Parathyroid adenoma (tissue), 2 donors: ENCODE data around the gene SERPINB10.

Source experiments
- H2AFZ ChIP-seq: fragments of 300-600 bp; sonication (generic); one replicate; pipeline ENCODE4 v1.7.0; 2017; ENCODE audit warnings: antibody characterized with exemption, mild to moderate bottlenecking
- H3K27ac ChIP-seq: fragments of 300-600 bp; sonication (generic); one replicate; pipeline ENCODE4 v1.7.0; 2017
- H3K27me3 ChIP-seq: fragments of 300-600 bp; sonication (generic); one replicate; pipeline ENCODE4 v1.7.0; 2017; ENCODE audit warnings: low read length; ENCODE audit not compliant: control insufficient read depth, insufficient read depth
- H3K36me3 ChIP-seq: fragments of 300-600 bp; sonication (generic); one replicate; pipeline ENCODE4 v1.7.0; 2017; ENCODE audit warnings: low read length; ENCODE audit not compliant: control insufficient read depth, insufficient read depth
- H3K4me1 ChIP-seq: fragments of 300-600 bp; sonication (generic); one replicate; pipeline ENCODE4 v1.7.0; 2017; ENCODE audit warnings: control low read depth
- H3K4me2 ChIP-seq: fragments of 300-600 bp; sonication (generic); one replicate; pipeline ENCODE4 v1.7.0; 2017; ENCODE audit warnings: low read length
- H3K4me3 ChIP-seq: fragments of 300-600 bp; sonication (generic); one replicate; pipeline ENCODE4 v1.7.0; 2017; ENCODE audit warnings: low read depth, low read length
- H3K79me2 ChIP-seq: fragments of 300-600 bp; sonication (generic); one replicate; pipeline ENCODE4 v1.7.0; 2017; ENCODE audit warnings: control low read depth
- H3K9ac ChIP-seq: fragments of 300-600 bp; sonication (generic); one replicate; pipeline ENCODE4 v1.7.0; 2017; ENCODE audit warnings: mild to moderate bottlenecking
- H3K9me3 ChIP-seq: fragments of 300-600 bp; sonication (generic); one replicate; pipeline ENCODE4 v1.7.0; 2017; ENCODE audit warnings: low read length; ENCODE audit not compliant: control insufficient read depth
- TF ChIP-seq, protein P1 (sequence below): fragments of 300-600 bp; sonication (generic); IDR thresholded peaks from one replicate; pipeline ENCODE4 v1.7.0; 2017; ENCODE audit warnings: antibody characterized with exemption, mild to moderate bottlenecking
- donor health status: primary hyperparathyroidism.

The SERPINB10 gene

DNA sequence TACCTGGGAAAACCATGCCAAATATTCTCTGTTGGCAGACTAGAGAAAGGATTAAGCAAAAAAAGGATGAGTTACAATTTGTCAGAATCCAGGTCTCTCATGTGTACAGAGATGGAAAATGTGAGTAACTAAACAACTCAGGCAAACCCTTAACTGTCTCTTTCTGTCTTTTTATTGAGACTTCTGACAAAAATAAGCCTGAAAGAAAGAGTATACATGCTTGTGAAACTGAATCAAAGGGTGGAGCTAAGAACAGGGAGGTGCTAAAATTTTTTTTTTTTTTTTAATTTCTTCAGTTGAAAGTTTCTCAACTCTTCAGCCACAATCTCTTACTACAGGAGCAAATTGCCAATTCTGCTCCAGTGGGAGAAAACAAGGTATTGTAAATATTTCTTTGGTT lies at the start of gene SERPINB10:
Gene SERPINB10, plus strand, starts transcription at position 295 of the 400 bp plus-strand sequence. CDS start 7,553 bp downstream, outside the sequence.
- no peak within 1 kb of the TSS for H3K4me3 ChIP-seq
- H3K27ac ChIP-seq, result no peak within 1 kb of the TSS
- no peaks in the 10 kb centered on the region for H3K4me1 ChIP-seq
- no peak within 1 kb of the TSS for H3K4me2 ChIP-seq
- no peaks in the 10 kb centered on the region for H3K27me3 ChIP-seq
- H3K79me2 ChIP-seq, result no peaks in the 10 kb centered on the region
- H2AFZ ChIP-seq, result peak within 1 kb of the TSS; percentile 20
- H3K9me3 ChIP-seq, result no peaks in the 10 kb centered on the region
- H3K36me3 ChIP-seq, result no peaks in the 10 kb centered on the region
- TF ChIP-seq, protein P1, sequence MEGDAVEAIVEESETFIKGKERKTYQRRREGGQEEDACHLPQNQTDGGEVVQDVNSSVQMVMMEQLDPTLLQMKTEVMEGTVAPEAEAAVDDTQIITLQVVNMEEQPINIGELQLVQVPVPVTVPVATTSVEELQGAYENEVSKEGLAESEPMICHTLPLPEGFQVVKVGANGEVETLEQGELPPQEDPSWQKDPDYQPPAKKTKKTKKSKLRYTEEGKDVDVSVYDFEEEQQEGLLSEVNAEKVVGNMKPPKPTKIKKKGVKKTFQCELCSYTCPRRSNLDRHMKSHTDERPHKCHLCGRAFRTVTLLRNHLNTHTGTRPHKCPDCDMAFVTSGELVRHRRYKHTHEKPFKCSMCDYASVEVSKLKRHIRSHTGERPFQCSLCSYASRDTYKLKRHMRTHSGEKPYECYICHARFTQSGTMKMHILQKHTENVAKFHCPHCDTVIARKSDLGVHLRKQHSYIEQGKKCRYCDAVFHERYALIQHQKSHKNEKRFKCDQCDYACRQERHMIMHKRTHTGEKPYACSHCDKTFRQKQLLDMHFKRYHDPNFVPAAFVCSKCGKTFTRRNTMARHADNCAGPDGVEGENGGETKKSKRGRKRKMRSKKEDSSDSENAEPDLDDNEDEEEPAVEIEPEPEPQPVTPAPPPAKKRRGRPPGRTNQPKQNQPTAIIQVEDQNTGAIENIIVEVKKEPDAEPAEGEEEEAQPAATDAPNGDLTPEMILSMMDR, result no peak
- no peak within 1 kb of the TSS for H3K9ac ChIP-seq

DNA sequence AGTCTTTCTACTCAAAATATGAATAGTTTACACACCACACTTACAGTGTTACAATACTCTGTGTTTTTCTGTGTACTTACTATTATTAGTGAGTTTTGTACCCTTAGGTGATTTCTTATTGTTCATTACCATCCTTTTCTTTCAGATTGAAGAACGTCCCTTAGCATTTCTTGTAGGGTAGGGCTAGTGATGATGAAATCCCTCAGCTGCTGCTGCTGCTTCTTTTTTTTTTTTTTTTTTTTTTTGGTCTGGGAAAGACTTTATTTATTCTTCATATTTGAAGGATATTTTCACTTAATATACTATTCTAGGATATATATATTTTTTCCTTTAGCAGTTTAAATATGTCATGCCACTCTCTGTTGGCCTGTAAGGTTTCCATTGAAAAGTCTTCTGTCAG lies 49.3 kb upstream of the SERPINB10 start:
- Histone ChIP-seq H3K4me2 (no peak overlapping the region), H3K79me2 (no peaks in the 10 kb centered on the region), H3K9me3 (no peaks in the 10 kb centered on the region), H3K9ac (no peak overlapping the region), H3K36me3 (no peaks in the 10 kb centered on the region), H2AFZ (no peak overlapping the region), H3K4me1 (no peaks in the 10 kb centered on the region), H3K4me3 (no peak overlapping the region), H3K27me3 (no peaks in the 10 kb centered on the region), H3K27ac (no peak overlapping the region)
- TF ChIP-seq, protein P1, result no peak

GRCh38 chr18:63859781-63860475 lies 47.8 kb upstream of the SERPINB10 start:
- Histone ChIP-seq H3K27ac (no peak overlapping the region), H3K36me3 (no peaks in the 10 kb centered on the region), H3K9ac (no peak overlapping the region), H3K9me3 (no peaks in the 10 kb centered on the region), H3K4me3 (no peak overlapping the region), H3K4me2 (no peak overlapping the region), H3K79me2 (no peaks in the 10 kb centered on the region), H3K4me1 (no peaks in the 10 kb centered on the region), H2AFZ (no peak overlapping the region), H3K27me3 (no peaks in the 10 kb centered on the region)
- TF ChIP-seq, protein P1, result no peak

GRCh38 chr18:63860531-63860930 lies 47.2 kb upstream of the SERPINB10 start:
- Histone ChIP-seq H3K4me2 (no peak overlapping the region), H3K79me2 (no peaks in the 10 kb centered on the region), H2AFZ (no peak overlapping the region), H3K9me3 (no peaks in the 10 kb centered on the region), H3K36me3 (no peaks in the 10 kb centered on the region), H3K27ac (no peak overlapping the region), H3K4me1 (no peaks in the 10 kb centered on the region), H3K9ac (no peak overlapping the region), H3K27me3 (no peaks in the 10 kb centered on the region), H3K4me3 (no peak overlapping the region)
- TF ChIP-seq, protein P1, result no peak
